ENCODE data around the gene RAB25.

The RAB25 gene

DNA sequence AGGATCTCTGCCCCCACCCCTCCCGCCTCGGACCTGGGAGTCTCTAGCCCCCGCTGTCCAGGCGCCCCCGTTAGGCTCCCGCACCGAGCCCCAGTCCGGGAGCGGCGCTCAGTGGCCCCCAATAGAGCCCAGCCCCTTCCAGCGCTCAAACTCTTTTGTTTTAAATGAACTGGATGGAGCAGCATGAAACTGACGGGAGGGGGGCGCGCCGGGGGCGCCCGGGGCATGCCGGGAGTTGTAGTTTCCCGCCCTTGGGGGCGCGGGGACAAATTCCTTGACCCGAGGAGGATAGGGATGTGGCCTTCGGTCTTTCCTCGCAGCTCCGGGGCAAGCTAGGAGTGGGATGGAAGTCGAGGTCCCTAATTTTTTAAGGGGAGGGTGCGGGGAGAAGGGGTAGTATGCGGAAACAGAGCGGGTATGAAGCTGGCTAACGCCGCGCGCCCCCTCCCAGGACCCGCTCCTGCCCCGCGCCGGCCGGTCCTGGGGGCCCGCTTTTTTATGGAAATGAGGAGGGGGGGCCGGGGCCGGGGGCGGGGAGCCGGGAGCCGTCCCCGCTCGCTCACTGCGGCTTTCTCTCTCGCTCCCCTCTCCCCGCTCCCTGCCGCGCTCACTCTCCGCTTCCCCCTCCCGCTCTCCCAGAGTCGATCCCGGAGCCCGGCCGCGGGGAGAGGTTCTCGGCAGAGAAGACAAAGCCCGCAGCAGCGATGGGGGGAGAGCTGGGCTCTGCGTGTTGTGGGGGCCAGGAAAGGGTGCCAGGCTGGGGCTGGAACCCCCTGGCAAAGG is 21.5 kb downstream of the RAB25 start, which contains the start of gene MEX3A (continued):
- TF ChIP-seq, protein P1, sequence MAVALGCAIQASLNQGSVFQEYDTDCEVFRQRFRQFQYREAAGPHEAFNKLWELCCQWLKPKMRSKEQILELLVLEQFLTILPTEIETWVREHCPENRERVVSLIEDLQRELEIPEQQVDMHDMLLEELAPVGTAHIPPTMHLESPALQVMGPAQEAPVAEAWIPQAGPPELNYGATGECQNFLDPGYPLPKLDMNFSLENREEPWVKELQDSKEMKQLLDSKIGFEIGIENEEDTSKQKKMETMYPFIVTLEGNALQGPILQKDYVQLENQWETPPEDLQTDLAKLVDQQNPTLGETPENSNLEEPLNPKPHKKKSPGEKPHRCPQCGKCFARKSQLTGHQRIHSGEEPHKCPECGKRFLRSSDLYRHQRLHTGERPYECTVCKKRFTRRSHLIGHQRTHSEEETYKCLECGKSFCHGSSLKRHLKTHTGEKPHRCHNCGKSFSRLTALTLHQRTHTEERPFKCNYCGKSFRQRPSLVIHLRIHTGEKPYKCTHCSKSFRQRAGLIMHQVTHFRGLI (tag by site-specific recombination; IDR thresholded peaks at IDR 0.05): no peak
- no peak for TF ChIP-seq ZNF670 (tag by site-specific recombination; IDR thresholded peaks at IDR 0.05; ENCODE audit: low read depth)
- TF ChIP-seq ZNF560 (tag by site-specific recombination; IDR thresholded peaks at IDR 0.05; ENCODE audit: borderline replicate concordance): no peak
- no peak for TF ChIP-seq KLF7 (tag by site-specific recombination; IDR thresholded peaks at IDR 0.05; ENCODE audit: borderline replicate concordance)
- no peak for TF ChIP-seq ZNF121 (tag by site-specific recombination; IDR thresholded peaks at IDR 0.05)
- TF ChIP-seq ZNF112 (tag by site-specific recombination; IDR thresholded peaks at IDR 0.05): no peak
- TF ChIP-seq, protein P2, sequence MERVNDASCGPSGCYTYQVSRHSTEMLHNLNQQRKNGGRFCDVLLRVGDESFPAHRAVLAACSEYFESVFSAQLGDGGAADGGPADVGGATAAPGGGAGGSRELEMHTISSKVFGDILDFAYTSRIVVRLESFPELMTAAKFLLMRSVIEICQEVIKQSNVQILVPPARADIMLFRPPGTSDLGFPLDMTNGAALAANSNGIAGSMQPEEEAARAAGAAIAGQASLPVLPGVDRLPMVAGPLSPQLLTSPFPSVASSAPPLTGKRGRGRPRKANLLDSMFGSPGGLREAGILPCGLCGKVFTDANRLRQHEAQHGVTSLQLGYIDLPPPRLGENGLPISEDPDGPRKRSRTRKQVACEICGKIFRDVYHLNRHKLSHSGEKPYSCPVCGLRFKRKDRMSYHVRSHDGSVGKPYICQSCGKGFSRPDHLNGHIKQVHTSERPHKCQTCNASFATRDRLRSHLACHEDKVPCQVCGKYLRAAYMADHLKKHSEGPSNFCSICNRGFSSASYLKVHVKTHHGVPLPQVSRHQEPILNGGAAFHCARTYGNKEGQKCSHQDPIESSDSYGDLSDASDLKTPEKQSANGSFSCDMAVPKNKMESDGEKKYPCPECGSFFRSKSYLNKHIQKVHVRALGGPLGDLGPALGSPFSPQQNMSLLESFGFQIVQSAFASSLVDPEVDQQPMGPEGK (tag by site-specific recombination; IDR thresholded peaks at IDR 0.05): peak; percentile 95
- peak; percentile 71 for TF ChIP-seq SP3 (tag by site-specific recombination; IDR thresholded peaks at IDR 0.05)
- TF ChIP-seq ZNF157 (tag by site-specific recombination; IDR thresholded peaks at IDR 0.05): no peak
- TF ChIP-seq ZNF24 (tag by site-specific recombination; IDR thresholded peaks at IDR 0.05): peak; percentile 40
- TF ChIP-seq, protein P3, sequence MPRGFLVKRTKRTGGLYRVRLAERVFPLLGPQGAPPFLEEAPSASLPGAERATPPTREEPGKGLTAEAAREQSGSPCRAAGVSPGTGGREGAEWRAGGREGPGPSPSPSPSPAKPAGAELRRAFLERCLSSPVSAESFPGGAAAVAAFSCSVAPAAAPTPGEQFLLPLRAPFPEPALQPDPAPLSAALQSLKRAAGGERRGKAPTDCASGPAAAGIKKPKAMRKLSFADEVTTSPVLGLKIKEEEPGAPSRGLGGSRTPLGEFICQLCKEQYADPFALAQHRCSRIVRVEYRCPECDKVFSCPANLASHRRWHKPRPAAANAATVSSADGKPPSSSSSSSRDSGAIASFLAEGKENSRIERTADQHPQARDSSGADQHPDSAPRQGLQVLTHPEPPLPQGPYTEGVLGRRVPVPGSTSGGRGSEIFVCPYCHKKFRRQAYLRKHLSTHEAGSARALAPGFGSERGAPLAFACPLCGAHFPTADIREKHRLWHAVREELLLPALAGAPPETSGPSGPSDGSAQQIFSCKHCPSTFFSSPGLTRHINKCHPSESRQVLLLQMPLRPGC (tag by site-specific recombination; IDR thresholded peaks at IDR 0.05): peak; percentile 53; the same call in 1 of the 2 replicates
- TF ChIP-seq, protein P4, sequence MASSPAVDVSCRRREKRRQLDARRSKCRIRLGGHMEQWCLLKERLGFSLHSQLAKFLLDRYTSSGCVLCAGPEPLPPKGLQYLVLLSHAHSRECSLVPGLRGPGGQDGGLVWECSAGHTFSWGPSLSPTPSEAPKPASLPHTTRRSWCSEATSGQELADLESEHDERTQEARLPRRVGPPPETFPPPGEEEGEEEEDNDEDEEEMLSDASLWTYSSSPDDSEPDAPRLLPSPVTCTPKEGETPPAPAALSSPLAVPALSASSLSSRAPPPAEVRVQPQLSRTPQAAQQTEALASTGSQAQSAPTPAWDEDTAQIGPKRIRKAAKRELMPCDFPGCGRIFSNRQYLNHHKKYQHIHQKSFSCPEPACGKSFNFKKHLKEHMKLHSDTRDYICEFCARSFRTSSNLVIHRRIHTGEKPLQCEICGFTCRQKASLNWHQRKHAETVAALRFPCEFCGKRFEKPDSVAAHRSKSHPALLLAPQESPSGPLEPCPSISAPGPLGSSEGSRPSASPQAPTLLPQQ (tag by site-specific recombination; IDR thresholded peaks at IDR 0.05): peak; percentile 59; the same call in 1 of the 2 replicates
- TF ChIP-seq ZNF140 (tag by site-specific recombination; IDR thresholded peaks at IDR 0.05): no peak
- TF ChIP-seq, protein P5, sequence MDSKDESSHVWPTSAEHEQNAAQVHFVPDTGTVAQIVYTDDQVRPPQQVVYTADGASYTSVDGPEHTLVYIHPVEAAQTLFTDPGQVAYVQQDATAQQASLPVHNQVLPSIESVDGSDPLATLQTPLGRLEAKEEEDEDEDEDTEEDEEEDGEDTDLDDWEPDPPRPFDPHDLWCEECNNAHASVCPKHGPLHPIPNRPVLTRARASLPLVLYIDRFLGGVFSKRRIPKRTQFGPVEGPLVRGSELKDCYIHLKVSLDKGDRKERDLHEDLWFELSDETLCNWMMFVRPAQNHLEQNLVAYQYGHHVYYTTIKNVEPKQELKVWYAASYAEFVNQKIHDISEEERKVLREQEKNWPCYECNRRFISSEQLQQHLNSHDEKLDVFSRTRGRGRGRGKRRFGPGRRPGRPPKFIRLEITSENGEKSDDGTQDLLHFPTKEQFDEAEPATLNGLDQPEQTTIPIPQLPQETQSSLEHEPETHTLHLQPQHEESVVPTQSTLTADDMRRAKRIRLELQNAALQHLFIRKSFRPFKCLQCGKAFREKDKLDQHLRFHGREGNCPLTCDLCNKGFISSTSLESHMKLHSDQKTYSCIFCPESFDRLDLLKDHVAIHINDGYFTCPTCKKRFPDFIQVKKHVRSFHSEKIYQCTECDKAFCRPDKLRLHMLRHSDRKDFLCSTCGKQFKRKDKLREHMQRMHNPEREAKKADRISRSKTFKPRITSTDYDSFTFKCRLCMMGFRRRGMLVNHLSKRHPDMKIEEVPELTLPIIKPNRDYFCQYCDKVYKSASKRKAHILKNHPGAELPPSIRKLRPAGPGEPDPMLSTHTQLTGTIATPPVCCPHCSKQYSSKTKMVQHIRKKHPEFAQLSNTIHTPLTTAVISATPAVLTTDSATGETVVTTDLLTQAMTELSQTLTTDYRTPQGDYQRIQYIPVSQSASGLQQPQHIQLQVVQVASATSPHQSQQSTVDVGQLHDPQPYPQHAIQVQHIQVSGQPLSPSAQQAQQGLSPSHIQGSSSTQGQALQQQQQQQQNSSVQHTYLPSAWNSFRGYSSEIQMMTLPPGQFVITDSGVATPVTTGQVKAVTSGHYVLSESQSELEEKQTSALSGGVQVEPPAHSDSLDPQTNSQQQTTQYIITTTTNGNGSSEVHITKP (tag by site-specific recombination; IDR thresholded peaks at IDR 0.05): peak; percentile 99
- TF ChIP-seq ZNF585B (tag by site-specific recombination; IDR thresholded peaks at IDR 0.05): no peak
- TF ChIP-seq GLIS2 (tag by site-specific recombination; IDR thresholded peaks at IDR 0.05): peak; percentile 88
- TF ChIP-seq, protein P6, sequence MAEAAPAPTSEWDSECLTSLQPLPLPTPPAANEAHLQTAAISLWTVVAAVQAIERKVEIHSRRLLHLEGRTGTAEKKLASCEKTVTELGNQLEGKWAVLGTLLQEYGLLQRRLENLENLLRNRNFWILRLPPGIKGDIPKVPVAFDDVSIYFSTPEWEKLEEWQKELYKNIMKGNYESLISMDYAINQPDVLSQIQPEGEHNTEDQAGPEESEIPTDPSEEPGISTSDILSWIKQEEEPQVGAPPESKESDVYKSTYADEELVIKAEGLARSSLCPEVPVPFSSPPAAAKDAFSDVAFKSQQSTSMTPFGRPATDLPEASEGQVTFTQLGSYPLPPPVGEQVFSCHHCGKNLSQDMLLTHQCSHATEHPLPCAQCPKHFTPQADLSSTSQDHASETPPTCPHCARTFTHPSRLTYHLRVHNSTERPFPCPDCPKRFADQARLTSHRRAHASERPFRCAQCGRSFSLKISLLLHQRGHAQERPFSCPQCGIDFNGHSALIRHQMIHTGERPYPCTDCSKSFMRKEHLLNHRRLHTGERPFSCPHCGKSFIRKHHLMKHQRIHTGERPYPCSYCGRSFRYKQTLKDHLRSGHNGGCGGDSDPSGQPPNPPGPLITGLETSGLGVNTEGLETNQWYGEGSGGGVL (tag by site-specific recombination; IDR thresholded peaks at IDR 0.05): peak; percentile 98
- TF ChIP-seq ZNF138 (tag by site-specific recombination; IDR thresholded peaks at IDR 0.05; ENCODE audit: borderline replicate concordance): no peak
- no peak for TF ChIP-seq ZNF223 (tag by site-specific recombination; IDR thresholded peaks at IDR 0.05)
- TF ChIP-seq ZFP37 (tag by site-specific recombination; IDR thresholded peaks at IDR 0.05): no peak
- no peak for TF ChIP-seq ZNF202 (tag by site-specific recombination; IDR thresholded peaks at IDR 0.05; ENCODE audit: borderline replicate concordance)
- TF ChIP-seq, protein P7, sequence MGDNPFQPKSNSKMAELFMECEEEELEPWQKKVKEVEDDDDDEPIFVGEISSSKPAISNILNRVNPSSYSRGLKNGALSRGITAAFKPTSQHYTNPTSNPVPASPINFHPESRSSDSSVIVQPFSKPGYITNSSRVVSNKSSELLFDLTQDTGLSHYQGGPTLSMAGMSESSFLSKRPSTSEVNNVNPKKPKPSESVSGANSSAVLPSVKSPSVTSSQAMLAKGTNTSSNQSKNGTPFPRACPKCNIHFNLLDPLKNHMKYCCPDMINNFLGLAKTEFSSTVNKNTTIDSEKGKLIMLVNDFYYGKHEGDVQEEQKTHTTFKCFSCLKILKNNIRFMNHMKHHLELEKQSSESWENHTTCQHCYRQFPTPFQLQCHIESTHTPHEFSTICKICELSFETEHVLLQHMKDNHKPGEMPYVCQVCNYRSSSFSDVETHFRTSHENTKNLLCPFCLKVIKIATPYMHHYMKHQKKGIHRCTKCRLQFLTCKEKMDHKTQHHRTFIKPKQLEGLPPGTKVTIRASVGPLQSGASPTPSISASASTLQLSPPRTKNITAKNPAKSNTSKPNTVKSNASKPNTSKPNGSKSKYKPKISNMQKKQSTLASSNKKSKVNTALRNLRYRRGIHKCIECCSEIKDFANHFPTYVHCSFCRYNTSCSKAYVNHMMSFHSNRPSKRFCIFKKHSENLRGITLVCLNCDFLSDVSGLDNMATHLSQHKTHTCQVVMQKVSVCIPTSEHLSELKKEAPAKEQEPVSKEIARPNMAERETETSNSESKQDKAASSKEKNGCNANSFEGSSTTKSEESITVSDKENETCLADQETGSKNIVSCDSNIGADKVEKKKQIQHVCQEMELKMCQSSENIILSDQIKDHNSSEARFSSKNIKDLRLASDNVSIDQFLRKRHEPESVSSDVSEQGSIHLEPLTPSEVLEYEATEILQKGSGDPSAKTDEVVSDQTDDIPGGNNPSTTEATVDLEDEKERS (tag by site-specific recombination; IDR thresholded peaks at IDR 0.05): no peak

Measured in HEK293 (cell line).